HG03520 (cell line): Measurements from ENCODE around the gene MSRB3.
"Not testable (repeated sequence)": the region's sequence is repeated elsewhere in the genome, so short reads cannot be mapped to it uniquely, and the experiment has no call there.

Source experiments
- ATAC-seq: cut with Tn5 transposase; IDR thresholded peaks from one replicate; pipeline ENCODE4 v1.9.1; 2021; ENCODE audit warnings: mild to moderate bottlenecking, moderate library complexity; ENCODE audit not compliant: unreplicated experiment

The MSRB3 gene

DNA sequence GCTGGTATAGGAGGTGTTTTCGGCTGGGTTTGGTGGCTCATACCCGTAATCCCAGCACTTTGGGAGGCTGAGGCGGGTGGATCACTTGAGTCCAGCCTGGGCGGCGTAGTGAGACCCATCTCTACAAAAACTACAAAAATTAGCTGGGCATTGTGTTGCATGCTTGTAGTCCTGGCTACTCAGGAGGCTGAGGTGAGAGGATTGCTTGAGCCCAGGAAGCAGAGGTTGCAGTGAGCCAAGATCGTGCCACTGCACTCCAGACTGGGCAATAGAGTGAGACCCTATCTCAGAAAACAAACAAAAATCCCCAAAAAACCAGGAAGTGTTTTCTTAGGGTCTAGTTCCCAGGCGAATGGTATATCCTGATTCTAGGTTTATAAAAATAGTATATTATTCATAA is 7.0 kb downstream of the MSRB3 start:
- not testable (repeated sequence) for ATAC-seq

DNA sequence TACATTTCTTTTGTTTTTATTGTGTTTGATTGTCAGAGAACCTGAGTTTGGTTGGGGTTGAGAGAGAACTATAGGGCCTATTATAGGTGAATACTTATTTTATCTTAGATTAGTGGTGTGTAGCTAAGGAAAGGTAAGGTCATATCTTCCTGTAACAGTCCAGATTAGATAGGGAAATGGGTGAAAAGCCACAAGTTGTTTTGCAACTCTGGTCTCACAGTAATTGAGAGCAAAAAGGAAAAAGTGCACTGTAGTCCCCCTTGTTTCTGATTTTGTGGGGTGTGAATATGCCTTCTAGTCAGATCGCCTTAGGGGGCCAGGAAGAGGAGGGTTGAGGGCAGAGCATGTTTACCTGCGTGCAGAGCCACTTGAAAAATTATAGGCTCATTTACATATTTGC is 8.9 kb downstream of the MSRB3 start:
- ATAC-seq = no peak

DNA sequence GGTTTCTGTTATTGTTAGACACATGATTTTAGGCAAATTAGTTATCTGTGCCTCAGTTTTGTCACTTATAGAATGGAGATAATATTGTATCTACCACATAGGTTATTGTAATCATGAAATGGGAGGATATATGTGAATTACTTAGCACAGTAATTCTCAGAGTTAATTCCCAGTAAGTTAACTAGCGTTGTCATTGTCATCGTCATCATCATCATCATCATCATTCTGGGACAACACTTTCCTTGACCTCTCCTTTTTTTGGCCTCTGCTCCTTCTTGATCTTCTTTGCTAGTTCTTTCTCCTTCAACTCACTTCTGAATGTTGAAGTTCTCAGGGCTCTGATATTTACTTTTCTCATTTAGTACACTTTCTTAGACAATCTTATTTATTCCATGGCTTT is 13.8 kb downstream of the MSRB3 start:
- no peak for ATAC-seq

DNA sequence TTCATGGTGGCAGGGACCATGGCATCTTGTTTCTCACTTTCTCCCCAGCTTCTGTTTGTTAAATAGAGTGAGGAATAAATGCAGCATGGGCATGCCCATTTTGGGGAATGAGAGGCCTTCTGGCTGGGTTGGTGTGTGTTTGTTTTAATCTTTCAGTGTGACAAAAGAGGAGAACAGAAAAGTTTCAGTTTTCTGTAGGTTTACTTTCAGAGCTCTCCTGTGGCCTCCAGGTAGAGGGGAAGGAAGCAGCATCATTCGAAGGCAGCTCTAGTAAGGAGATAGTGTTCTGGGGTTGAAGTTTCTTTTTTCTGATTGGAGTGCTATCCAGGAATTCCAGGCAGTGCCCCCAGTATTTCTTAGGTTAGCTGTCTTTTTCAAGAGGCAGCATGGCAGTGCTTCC is 15.3 kb downstream of the MSRB3 start:
- no peak for ATAC-seq

DNA sequence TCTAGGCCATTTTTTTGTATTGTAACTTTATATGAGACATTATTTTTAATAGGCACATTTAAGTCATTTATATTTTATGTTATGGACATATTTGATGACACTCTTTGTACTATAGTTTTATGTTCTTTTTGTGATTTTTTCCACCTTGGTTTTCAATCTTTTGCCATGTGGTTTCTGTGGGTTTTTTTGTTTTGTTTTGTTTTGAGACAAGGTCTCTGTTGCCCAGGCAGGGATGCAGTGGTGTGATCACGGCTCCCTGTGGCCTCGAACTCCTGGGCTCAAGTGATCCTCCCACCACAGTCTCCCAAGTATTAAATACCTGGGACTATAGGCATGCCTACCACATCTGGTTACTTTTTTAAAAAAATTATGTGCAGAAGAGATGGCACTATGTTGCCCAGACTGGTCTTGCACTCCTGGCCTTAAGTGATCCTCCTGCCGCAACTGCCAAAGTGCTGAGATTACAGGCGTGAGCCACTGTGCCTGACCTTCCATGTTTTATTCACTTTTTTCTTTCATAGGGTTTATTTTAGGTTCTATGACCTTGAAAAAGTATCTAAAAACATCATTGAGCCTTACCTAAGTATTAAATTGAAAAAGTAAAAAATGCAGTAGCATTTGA is 16.3 kb downstream of the MSRB3 start:
- no peak for ATAC-seq

DNA sequence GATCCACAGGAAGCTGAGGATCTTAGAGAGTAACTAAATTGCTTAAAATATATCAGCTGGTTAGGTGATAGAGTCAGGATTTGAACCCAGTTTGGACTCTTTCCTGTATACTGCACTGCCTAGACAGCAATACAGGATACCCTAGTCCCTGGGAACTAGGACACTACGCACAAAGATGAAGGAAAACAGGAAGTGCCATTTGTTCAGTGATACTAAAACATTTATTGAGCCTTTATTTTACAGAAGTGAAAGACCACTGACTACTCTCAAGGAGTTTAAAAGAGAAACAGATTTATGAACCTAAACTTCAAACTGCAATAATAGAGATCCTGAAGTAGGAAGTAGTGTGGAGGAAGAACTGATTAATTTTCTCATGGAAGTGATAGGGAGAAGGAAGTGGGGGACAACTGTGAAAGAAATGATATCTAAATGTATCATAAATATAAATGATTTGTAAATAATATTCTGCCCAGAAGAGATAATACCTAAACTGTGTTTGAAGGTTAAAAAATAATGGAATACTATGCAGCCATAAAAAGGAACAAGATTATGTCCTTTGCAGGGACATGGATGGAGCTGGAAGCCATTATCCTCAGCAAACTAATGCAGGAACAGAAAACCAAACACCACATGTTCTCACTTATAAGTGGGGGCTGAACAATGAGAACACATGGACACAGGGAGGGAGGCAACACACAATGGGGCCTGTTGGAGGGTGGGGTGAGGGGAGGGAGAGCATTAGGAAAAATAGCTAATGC is 18.2 kb downstream of the MSRB3 start:
- ATAC-seq = no peak

DNA sequence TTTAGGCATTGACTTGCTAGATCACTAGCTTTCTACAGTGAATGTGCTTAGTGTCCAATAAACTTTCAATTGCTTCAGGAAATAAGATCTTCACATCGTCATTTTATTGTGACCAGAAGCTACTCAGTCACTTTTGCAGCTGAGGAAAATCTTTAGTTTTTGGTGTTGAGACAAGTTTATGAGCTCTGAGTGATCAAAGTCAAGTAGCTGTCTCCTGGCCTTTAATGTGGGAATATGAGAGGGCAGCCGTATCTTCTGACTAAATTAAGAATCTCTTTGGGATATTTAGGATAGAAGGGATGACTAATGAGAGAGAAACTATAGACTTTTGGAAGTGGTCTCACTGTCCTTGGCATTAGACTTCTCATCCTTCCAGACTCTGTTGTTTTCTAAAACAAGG is 21.6 kb downstream of the MSRB3 start:
- ATAC-seq = no peak

DNA sequence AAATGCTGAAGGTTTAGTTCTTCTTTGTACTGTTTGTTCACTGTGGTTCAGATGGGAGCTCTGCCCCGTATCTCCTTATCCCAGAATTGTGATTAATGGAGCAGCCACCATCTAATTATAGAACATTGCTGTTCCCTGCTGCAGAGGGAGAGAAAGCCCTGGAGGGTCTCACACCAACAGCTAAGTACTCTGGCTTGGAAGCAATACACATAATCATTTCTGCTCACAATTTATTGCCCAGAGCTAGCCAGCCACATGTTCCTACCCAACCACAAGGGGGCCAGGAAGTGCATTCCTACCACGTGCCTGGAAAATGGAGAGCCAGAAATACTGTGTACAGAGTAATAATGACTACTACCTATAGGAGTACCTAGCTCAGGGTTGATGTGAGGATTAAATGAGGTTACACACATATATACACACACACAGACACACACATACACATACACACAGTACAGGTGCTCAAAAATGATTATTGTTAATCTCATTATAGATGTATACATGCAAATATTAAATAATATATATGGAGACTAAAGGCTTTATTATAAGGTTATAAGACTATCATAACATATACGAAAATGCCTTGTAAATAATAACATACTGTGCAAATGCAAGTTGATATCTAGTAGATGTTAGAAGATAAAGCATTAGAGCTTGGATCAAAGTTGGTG is 22.3 kb downstream of the MSRB3 start:
- ATAC-seq = no peak

DNA sequence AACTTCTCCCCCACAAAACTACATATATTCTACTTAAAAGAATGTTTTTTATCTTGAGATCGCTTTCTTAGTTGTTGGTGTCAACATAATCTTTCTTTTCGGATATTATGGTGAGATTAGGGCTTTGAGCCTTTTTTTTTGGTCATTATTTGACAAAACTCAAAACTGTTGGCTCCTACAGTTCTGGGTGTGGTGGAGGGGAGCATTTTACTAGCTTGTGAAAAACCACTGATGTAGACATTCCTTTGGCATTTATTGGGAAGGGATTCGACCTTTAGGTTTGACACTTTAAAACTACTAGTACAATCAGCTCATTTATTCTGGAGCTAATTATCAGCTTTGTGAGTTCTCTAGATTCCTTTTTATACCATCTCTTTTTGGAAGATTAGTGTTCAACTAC is 24.4 kb downstream of the MSRB3 start:
- ATAC-seq = no peak

DNA sequence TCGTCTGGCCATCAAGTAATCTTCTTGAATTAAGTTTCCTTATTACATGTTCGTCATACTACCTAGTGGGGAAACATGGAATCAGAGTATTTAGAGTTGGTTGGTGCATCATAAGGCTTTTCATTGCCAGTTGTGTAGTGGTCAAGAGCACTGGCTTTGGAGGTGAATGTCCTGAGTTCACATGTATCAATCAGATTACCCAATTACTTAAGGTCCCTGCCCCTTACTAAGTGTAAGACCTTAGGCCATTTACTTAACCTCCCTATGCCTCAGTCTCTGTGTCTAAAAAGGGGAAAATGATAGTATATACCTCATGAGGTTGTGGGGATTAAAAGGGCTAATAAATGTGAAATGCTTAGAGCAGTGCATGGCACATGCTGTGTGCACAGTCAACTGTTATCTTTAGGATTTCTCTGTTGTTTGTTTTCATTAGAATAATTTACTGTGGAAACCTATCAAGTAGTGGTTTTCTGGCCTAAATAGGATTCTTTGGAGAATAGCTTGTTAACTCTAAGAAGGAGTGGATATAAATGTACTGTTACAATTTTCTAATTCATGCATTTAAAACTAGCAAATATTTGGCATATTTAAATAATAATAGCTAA is 27.0 kb downstream of the MSRB3 start:
- no peak for ATAC-seq

DNA sequence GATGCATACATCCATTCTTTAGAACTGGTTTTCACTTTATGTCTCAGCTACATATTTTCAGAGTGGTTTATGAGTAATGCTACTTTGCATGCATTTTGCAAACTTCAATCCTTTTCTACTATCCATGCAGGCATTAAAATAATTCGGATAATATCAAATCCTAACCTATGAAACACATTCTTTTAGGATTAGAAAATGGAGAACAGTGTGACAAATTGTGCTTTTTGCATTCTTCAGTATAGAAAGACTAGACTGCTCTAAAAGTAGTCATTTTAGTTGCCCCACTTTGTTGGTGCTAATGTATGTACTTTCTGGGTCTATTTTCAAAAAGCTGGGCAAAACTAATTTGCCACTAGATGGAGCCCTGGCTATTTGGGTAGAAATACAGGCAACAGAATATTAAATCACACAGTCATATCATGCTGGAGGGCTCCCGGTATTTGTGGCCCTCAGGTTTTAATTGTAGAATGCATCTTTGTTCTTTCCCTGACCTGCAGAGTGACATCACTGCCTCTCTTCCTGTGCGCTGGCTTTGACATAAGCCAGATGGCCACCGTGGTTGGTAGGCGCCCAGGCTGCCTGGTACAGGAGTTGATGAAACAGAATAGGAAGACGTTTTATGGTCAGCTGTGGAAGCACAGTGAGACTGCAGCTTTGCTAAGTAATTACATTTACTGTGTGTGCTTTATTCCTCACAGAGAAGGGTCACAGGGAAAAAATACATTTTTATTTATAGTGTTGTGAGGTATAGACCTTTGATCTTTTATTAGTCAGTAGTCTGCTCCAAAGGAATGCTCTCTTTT is 28.1 kb downstream of the MSRB3 start:
- no peak for ATAC-seq

DNA sequence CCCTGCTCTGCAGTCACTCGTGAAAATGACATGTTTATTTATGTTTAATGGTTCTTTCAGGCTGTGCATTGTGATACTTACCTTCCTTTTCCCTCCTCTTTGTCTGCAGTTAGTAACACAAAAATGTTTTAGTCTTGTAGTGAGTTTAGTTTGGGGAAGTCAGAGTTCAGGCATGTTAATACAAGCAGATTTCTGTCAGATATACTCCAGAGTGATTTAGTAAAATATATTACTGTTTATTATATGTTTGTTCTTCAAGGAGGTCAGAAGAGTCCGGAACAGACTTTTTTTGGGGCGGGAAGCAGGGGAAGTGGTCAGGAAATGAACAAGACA is 28.7 kb downstream of the MSRB3 start:
- ATAC-seq = no peak

DNA sequence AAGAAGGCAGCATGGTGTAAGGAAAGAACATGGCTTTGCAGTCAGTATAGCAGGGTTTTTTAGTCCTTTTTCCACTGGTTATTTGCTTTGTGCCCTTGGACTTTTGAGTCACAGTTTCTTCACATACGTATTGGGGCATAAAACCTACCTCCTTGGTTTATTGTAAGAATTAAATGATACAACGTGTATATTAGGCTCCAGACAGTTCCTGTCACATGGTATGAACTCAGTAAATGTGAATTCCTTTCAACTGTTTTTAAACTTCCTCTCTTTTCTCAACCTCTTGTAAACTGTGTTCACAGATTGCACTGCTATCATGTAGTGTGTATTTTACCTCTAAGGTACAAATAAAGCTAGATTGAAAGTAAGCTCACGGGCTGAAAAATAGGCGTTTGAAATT is 29.5 kb downstream of the MSRB3 start:
- no peak for ATAC-seq

DNA sequence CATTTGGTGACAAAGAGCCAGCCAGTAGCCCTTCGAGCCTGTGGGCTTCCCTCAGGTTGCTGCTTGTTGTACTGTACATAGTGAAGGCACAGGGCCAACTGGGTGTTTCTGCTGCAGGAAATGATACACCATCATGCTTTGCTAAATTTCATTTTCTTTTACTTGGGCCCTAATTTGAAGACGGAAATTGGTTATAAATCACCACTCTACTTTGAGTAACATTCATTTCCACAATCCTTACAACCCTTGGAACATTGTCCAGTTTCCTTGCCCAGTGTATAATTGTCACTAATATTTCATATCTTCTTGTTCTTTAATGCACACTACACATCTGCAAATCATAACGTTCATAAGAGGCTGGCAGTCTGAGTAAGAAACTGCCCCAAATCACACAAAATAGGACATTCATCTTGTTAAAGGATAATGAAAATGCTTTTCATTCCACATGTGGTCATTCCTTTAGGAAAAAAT is 30.2 kb downstream of the MSRB3 start:
- no peak for ATAC-seq

DNA sequence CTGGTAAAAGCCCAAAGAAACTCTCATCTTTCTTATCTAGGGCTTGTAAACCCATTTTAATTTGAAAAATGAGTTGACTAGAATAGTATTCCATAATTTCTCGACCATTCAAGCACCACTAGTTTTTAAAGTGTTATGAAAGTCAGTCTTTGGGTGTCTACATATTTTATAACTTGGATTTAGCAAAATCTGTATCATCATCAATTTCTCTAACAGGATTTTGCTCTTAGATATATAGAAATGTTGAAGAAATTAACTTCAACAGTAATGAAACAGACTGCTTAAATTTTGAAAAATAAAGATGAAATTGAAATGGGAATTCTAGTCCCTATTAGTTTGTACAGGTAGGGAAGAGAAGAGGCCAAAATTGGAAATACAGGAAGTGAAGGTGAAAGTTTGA is 32.8 kb downstream of the MSRB3 start:
- no peak for ATAC-seq

DNA sequence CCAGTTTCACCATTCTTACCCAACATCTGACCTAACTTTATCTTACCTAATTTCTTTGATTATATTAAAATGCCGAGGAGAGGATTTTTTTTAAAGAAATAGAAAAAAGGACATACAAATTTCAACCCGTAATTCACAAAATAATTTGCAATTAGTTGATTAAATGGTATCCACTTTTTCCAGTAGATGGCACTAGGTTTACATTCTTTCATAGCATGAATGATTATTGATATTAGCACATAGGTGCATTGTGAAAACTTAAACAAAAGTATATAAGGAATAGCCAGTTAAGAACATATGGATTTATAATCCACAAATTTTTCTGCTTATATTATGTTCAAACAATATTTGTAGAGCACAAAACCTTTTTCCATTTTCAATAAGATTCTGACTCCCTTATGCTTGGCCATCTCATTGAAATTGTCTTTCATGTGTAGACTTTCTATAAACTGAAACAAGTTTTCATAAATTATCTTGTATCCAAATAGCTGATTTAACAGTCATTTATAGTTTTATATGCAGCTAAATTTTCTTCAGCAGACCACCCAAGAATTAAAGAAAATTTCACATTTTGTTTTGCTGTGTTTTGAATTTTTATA is 35.3 kb downstream of the MSRB3 start:
- no peak for ATAC-seq

DNA sequence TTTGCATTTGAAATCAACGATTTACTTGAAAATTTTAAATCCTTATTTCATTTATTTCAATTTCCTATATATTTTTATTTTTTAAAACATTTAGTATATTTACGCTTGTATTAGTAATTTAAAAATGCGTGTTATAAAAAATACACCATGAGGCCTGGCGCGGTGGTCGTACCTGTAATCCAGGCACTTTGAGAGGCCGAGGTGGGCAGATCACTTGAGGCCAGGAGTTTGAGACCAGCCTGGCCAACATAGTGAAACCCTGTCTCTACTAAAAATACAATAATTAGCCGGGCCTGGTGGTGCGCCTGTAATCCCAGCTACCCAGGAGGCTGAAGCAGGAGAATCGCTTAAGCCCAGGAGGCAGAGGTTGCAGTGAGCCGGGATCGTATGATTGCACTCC is 36.8 kb downstream of the MSRB3 start:
- ATAC-seq = not testable (repeated sequence)

DNA sequence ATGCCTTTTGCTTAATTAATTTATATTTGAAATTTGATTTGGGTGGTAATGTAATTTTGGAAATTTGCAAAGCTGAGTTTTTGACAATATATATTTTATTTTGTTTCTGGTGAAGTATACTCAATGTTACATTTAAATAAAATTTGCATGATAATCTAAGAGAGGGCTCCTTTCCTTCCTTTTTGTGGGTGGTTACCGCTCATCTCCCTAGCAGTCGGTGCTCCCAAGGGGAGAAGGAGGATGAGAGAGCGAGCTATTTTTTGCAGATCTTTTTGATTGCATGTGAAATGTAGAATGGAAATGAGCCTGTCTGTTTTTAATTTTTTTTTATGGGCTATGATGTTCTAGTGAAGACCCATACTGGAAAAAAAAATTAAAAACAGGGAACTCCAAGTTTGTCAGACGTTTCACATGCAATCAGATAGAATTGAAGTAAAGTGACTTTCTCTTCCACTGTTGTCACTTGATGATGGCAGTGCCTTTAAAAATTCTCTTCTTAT is 39.8 kb downstream of the MSRB3 start:
- no peak for ATAC-seq

DNA sequence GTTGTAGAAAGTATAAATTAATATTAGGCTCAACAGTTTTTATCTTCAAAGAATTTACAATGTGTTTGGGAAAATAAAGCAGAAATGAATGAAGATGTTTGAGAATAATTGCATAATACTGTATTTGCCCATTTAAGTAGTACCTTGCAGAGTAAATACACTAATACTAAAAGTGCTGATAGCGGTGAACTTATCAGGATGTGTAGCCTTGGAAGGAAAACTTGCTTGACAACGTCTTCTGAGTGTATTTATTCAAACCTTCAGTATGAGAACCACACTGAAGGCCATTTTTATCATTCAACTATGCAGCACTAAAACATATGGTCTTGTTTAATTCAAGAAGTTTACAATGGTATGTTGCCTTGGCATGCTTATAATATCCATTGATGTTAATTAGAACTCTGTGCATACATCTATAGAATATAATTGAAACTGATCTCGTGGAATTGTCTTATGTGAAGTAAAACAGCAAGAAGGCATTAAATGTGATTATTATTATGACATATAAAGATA is 41.3 kb downstream of the MSRB3 start:
- ATAC-seq = no peak

DNA sequence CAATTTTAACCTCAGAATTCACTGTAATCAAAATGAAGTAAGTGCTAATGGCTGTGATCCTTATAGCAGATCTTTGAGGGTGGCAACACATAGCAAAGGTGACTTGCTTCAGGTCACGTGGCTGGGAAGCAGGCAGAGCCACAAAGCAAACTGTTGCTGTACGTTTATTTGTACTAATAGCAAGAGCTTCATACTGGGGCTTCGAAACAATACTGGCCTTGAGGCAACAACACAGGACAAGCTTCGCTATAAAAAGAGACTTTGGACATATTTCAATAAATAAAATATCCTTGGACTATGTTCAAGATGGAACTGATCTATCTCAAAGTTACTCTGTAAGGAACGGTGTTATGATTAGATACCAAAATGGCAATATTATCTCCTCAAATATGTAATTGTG is 44.6 kb downstream of the MSRB3 start:
- no peak for ATAC-seq
